NCI-H2081 (cell line): Measurements from ENCODE around the gene NHLRC1.

Experiments used
- DNase-seq, 2 experiments: peaks; one replicate each; lab custom pipeline; 2025; lab: John Stamatoyannopoulos, UW

Gene NHLRC1

DNA sequence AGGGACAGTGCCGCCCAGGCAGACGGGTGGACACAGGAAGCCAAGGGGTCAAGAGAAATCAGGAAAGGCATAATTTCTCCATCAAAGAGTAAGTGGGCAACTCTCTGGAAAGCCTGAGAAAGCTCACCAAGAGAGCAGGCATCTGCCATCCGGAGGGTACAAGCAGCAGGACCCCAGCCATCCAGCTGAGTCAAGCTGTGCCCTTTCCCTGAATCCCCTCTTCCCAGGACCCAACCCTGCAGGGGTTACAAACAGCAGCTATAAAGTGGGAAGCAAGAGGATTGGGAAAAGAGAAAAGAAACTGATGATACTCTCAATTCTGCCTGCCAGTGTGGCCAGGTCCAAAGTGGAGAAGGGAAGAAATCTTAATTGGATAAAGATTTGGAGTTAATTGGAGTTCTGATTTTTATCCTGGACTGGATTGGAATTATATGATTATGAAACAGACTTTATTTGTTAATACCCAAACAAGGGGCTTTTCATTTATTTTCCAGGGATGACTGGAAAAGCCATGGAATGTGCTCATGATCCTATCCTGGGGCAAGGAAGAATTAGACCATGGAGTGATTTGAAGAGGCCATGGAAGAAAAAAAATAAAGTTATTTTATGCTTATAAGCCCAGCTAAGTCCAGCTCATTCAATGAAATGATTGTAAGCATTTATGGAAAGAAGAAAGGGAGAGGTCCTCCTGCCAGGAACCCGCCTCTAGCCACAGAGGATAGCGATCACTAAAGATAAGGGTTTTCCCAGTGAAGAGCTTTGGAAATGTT, 34.9 kb downstream of the NHLRC1 start:
- DNase-seq: no peak

GRCh38 chr6:18081025-18081668, 41.3 kb downstream of the NHLRC1 start:
- DNase-seq: no peak

DNA sequence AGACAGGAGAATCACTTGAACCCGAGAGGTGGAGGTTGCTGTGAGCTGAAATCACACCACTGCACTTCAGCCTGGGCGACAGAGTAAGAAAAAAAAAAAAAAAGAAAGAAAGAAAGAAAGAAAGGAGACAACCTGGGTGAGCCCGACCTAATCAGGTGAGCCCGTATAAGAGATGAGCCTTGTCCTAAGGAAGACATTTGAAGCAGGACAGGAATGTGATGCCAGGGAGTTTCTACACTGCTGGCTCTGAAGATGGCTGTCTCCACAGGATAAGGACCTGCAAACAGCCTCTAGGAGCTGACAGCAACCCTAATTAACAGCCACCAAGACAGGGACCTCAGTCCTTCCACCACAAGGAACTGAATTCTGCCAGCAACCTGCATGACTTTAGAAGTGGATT, 41.9 kb downstream of the NHLRC1 start:
- DNase-seq: no peak

DNA sequence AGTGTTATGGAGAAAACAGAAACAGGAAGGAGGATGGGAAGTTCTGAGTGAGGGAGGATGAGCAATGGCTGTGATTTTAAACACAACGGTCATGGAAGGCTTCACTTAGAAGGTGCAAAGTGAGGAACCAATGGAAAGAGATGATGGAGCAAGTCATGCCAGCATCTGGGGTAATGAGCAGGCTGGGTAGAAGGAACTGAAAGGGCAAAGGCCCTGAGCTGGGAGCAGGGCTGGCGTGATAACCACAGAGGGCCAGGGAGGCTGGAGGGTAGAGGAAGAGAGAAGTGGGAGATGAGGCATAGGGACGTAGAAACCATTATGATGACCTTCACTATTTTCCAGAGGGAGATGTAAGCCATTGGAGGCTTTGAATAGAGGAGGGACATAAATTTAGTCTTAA, 43.6 kb downstream of the NHLRC1 start:
- no peak for DNase-seq

DNA sequence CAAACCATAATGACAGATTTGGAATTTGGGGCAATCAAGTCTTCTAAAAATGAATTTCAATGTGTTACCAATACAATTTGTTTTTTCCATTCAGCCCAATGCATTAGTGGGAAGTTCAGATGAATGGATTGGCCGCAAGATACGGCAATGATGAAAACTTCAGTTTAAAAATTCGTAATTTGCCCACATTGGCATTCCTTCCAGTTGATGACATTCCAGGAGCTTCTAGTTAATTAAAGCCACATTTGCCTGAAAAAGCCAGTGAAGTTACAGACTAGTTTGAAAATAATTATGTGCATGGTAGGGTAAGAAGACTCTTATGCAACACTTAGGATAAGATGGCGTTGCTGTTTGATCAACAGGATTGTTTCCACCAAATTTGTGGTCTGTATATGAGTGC, 46.2 kb downstream of the NHLRC1 start:
- DNase-seq: no peak

DNA sequence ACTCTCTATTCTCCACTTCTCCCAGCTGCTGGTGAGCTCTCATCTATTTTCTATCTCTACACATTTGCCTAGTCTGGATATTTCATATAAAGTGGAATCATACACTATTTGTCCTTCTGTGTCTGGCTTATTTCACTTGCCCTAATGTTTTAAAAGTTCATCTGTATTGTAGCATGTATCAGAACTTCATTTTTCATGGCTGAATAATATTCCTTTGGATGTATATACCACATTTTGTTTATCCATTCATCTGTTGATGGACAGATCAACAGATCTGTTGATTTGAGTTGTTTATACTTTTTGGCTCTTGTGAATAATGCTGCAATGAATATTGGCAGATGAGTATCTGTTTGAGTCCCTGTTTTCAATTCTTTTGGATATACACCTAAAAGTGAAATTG, 49.6 kb downstream of the NHLRC1 start:
- no peak for DNase-seq

- DNase-seq: no peak
Observed at GRCh38 chr6:18070486-18070885, 52.0 kb downstream of the NHLRC1 start.
